ENCODE results near the gene CUEDC1.

Gene CUEDC1

GRCh38 chr17:57955183-57955931 is at the start of gene CUEDC1:
Gene CUEDC1 (minus strand): TSS chr17:57955412. CDS start chr17:57885564, 69,848 bp downstream.
- peak; percentile 66 for DNase-seq

GRCh38 chr17:58004060-58004459 is 48.8 kb upstream of the CUEDC1 start:
- DNase-seq: no peak

GRCh38 chr17:58002973-58003372 is 47.8 kb upstream of the CUEDC1 start:
- DNase-seq: no peak

DNA sequence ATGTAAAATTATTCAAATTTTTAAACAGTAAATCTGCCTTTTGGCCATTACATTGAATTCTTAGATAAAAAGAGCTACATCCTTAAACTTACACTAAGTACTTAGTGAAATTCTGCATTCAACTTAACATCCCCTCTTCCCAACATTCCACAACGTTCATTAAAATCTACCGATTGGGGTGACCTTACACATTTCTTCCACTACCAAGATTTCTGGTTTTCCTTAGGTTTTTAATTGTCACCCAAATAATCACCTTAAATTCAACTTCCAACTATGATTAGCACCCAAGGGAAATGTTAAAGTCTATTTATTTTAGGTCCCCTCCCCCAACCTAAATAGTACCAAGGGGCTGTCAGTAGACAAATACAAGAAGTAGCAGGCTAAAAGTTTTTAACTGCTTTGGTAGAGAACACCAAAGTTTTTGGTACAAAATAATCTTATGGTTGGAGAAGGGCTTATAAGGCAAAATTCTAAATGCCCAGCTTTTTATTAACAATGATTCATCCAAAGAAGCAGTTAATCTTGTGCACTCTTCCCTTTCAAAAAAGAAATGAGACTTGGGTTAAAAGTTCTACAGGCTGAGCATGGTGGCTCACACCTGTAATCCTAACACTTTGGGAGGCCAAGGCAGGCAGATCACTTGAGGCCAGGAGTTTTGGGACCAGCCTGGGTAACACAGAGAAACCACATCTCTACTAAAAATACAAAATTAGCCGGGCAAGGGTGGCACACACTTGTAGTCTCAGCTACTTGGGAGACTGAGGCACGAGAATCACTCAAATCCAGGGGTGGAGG is 47.1 kb upstream of the CUEDC1 start:
- no peak for DNase-seq

GRCh38 chr17:58001461-58002124 is 46.4 kb upstream of the CUEDC1 start:
- DNase-seq: no peak

- peak; percentile 85 for DNase-seq
These were observed 44.3 kb upstream of the CUEDC1 start for GRCh38 chr17:57999496-58000017.

- DNase-seq: no peak
These were observed 43.8 kb upstream of the CUEDC1 start for GRCh38 chr17:57999010-57999495.

DNA sequence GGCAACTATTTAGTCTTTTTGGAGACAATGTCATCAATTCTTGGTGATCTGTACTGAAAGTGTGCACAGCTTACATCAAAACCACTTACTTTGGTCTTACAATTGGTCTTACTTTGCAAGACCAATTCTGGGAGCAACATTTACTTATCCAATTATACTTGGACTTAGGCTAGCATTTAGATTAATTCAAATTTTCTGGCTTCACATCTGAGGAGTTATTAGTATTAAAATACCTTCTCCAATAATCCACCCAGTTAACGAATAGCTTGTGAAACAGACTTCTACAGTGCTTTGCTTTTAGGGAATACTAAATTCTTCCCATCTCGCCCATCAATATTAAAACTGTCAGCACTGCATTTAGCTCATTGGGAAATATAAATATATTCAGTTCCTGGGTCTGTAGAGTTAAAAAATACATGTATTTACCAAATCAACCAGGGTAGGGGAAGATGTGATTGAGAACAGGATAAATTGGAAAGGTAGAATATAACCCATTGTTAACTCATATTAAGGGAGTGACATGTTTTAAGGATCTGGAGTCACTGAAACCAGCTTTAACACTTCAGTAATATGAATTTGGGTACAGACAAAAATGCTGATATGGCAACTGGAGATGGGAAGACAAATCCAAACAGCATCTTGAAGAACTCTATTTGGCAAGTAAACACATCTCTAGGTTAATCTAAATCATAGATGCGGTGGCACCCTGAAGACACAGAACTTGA is 42.0 kb upstream of the CUEDC1 start:
- DNase-seq: no peak

- DNase-seq: peak; percentile 75
These were observed 40.1 kb upstream of the CUEDC1 start for GRCh38 chr17:57995076-57995956.

- no peak for DNase-seq
These were observed 39.2 kb upstream of the CUEDC1 start for GRCh38 chr17:57994436-57994835.

- no peak for DNase-seq
These were observed 38.5 kb upstream of the CUEDC1 start for GRCh38 chr17:57993471-57994365.

GRCh38 chr17:57991537-57991936 is 36.3 kb upstream of the CUEDC1 start:
- DNase-seq: no peak

- DNase-seq: no peak
These were observed 34.8 kb upstream of the CUEDC1 start for GRCh38 chr17:57990037-57990436.

- no peak for DNase-seq
These were observed 33.4 kb upstream of the CUEDC1 start for GRCh38 chr17:57988301-57989250.

DNA sequence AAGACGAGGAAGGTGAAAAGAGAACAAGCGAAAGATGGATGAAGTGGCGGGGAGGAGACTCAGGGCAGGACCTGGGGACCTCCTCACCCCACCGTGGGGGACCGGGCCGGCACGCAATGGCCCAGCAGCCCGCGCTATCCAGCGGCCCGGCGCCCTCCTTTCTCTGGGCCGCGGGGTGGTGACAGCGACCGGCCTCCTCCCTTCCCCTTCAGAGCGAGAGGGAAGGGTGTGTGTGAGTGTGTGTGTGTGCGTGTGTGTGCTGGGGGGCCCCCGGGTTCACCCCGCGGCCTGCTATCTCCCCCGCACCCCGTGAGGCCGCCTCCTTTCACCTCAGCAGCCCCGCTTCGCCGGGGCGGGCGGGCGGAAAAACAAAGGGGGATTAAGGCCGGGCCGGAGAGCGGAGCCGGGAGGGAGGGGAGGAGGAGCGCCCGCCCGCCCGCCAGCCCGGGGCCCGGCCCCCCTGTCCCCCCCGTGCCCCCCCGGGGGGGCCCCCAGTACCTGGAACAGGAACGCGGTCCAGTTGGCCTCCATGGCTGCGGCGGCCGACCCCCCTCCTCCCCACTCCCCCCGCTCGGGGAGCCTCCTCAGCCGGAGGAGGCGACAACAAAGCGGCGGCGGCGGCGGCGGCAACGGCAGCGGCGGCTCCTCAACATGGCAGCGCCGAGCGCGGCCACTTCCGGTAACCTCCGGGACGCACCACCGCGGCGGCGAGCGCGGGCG is 32.5 kb upstream of the CUEDC1 start, which contains the start of gene VEZF1:
Gene VEZF1 (minus strand): TSS at position 674 of the 720 bp plus-strand sequence. CDS start 143 bp downstream, at position 531.
- peak; percentile 83 for DNase-seq

- DNase-seq: peak; percentile 53
These were observed 31.8 kb upstream of the CUEDC1 start for GRCh38 chr17:57986841-57987580.

DNA sequence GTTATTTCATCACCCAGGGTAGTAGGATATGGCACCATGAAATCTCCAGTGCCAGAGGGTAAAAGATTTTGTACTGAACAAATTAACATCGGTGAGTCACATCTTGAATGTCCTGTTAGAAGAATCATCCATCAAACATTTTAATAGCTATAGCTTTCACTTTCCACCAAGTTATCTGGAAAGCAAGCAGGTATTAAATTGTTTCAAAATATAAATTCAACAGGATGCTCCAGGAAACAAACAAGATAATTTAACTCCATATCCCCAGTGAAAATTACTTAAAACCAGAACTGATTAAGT is 30.4 kb upstream of the CUEDC1 start:
- no peak for DNase-seq

Data from CD4-positive, alpha-beta T cell treated with Interleukin-10 for 1 hour (primary cell).